ENCODE measurements around the gene GPR42.

DNA sequence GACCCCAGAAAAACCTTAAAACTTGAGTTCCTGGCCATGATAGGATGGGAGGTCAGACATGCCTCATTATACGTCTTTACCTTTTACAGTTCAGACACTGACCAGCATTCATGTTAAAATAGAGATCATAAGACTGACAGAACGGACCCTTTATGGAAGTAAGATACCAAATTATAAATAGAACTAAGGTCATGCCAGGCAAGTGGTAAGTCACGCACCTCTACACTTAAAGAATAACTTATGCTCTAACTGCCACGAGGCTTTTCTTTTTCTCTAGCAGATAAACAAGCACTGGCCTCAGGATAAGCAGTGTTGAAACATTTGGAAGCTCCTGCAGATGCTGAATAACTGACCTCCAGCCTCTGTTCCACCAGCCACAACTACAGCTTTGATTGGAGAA is 28.4 kb downstream of the GPR42 start:
- TF ChIP-seq PKNOX1 (IDR thresholded peaks at IDR 0.05) (no peak), TARDBP (IDR thresholded peaks at IDR 0.05) (no peak), BHLHE40 (IDR thresholded peaks at IDR 0.05; ENCODE audit: borderline replicate concordance) (no peak), ARNT (IDR thresholded peaks at IDR 0.05) (no peak), ELF4 (IDR thresholded peaks at IDR 0.05) (no peak), HDGF (IDR thresholded peaks at IDR 0.05; ENCODE audit: borderline replicate concordance) (no peak), SP1 (IDR thresholded peaks at IDR 0.05) (no peak), SUZ12 (IDR thresholded peaks at IDR 0.05) (no peak), CTBP1 (IDR thresholded peaks at IDR 0.05; ENCODE audit: borderline replicate concordance) (no peak), ZNF384 (IDR thresholded peaks at IDR 0.05) (no peak), FOXM1 (IDR thresholded peaks at IDR 0.05; ENCODE audit: borderline replicate concordance) (no peak), FOXK2 (IDR thresholded peaks at IDR 0.05) (no peak), L3MBTL2 (conservative IDR thresholded peaks at IDR 0.05) (no peak)
